ENCODE measurements around the gene MPST. TPM values are rescaled to one million over a fixed set of nuclear protein-coding genes. Genes with fewer than 3 reads are reported as not detected.

MPST gene
- total and polyA plus RNA-seq, 12 donors: 27.1 to 192 (median 47.0) TPM

- Histone ChIP-seq H3K4me1 (no peaks in the 10 kb centered on the region), H3K27ac (no peak overlapping the region), H3K9me3 (no peaks in the 10 kb centered on the region), H3K4me3 (no peak overlapping the region), H3K36me3 (no peaks in the 10 kb centered on the region), H3K27me3 (peaks cover 0 to 57% (median 41%) of the 10 kb centered on the region in 7 donors)
- WGBS, 2 donors: 72 to 78% methylated on average over 10 of the region's 10 CpGs
- ATAC-seq: no peak
- intact Hi-C loops (cut with DNase I): loop anchor here in 1 of 10 donors (10.0 kb wide), 1 partner anchor 397 kb away; no protein-coding TSS in a partner anchor
- no peak for TF ChIP-seq CTCF (IDR thresholded peaks at IDR 0.05)
- no peak for DNase-seq
These were observed 47.9 kb downstream of the MPST start for GRCh38 chr22:37067428-37067827.

- no peaks in the 10 kb centered on the region for H3K9me3 ChIP-seq
- peaks cover 0 to 64% (median 41%) of the 10 kb centered on the region in 7 donors for H3K27me3 ChIP-seq
- no peak for TF ChIP-seq CTCF (IDR thresholded peaks at IDR 0.05)
- H3K4me3 ChIP-seq: no peak overlapping the region
- H3K36me3 ChIP-seq: no peaks in the 10 kb centered on the region
- no peak for DNase-seq
- intact Hi-C loops (cut with DNase I): loop anchor here in 1 of 10 donors (10.0 kb wide), 1 partner anchor 396 kb away; no protein-coding TSS in a partner anchor
- no peaks in the 10 kb centered on the region for H3K4me1 ChIP-seq
- ATAC-seq: no peak
- WGBS, 2 donors: 2% methylated on average over 36 of the region's 36 CpGs
- H3K27ac ChIP-seq: no peak overlapping the region
These were observed 49.3 kb downstream of the MPST start for GRCh38 chr22:37068859-37069258.

DNA sequence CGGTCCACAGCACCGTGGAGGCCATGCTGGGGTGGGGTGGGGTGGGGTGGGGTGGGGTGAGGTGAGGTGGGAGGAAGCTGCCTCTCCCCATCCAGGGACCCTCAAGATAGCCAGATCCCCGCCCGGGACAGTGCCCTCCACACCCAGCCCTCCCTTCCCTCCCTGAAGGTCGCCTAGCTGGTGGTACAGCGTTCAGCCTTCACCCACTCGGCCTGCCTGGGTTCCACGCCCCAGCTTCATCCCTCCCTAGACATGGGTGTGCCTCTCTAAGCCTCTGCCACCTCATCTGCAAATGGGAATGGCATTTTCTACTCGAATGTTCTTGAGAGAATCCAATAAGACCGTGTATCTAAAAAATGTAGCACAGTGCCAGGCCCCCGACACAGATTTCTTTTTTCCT is 49.8 kb downstream of the MPST start:
- Histone ChIP-seq H3K4me3 (no peak overlapping the region), H3K4me1 (no peaks in the 10 kb centered on the region), H3K27ac (no peak overlapping the region), H3K9me3 (no peaks in the 10 kb centered on the region), H3K27me3 (peaks cover 0 to 68% (median 41%) of the 10 kb centered on the region in 7 donors), H3K36me3 (no peaks in the 10 kb centered on the region)
- TF ChIP-seq CTCF (IDR thresholded peaks at IDR 0.05): no peak
- intact Hi-C loops (cut with DNase I): loop anchor here in 1 of 10 donors (10.0 kb wide), 1 partner anchor 395 kb away; no protein-coding TSS in a partner anchor
- 22 to 28% methylated on average over 9 to 11 of the region's 11 CpGs for whole genome bisulfite sequencing, 2 donors
- DNase-seq (no peak), ATAC-seq (no peak)

DNA sequence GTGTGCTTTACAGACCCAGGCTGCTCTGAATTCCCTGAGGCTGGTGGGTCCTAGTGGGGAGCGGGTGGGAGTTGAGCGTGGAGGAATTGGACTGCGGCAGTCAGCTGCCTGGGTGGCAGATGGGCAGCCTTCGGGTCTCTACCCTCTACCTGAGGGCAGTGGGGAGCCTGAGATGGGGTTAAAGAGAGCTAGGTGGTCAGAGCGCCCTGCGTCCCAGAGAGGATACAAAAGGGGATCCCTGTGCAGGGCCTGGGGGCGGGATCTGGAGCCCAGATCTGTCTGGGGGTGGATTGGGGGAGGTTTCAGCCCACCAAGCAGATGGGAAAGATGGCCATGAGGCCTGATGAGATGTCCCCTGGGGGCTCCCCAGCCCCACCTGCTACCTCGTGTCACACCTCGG is 50.2 kb downstream of the MPST start:
- no peak for ATAC-seq
- intact Hi-C loops (cut with DNase I): loop anchor here in 1 of 10 donors (10.0 kb wide), 1 partner anchor 395 kb away; no protein-coding TSS in a partner anchor

More for the DNA sequence above, 50.2 kb downstream of the MPST start:
- no peak for TF ChIP-seq CTCF (IDR thresholded peaks at IDR 0.05)
- Histone ChIP-seq H3K4me3 (no peak overlapping the region), H3K9me3 (no peaks in the 10 kb centered on the region), H3K4me1 (no peaks in the 10 kb centered on the region), H3K36me3 (no peaks in the 10 kb centered on the region), H3K27ac (no peak overlapping the region), H3K27me3 (peaks cover 0 to 69% (median 41%) of the 10 kb centered on the region in 7 donors)
- no peak for DNase-seq
- WGBS, 2 donors: 70 to 79% methylated on average over 9 of the region's 9 CpGs
